DOHH2 (cell line): Measurements from ENCODE around the gene RAD51.

Experiments
- H3F3A ChIP-seq: fragments of 200-600 bp; sonication (generic), shearing (Covaris generic); 2 replicates; pipeline ENCODE4 v1.6.0; 2016; ENCODE audit warnings: antibody characterized with exemption, mild to moderate bottlenecking; ENCODE audit not compliant: control insufficient read depth, insufficient read depth
- H3K27ac ChIP-seq: fragments of 200-600 bp; sonication (generic); 2 replicates; pipeline ENCODE4 v1.5.1; 2014; ENCODE audit warnings: low read depth, mild to moderate bottlenecking, low read length, moderate library complexity
- H3K27me3 ChIP-seq: fragments of 200-600 bp; sonication (generic); 2 replicates; pipeline ENCODE4 v1.6.1; 2014; ENCODE audit warnings: mild to moderate bottlenecking, low read length, mixed read lengths; ENCODE audit not compliant: control insufficient read depth
- H3K36me3 ChIP-seq: fragments of 200-600 bp; sonication (generic); 2 replicates; pipeline ENCODE4 v1.6.1; 2014; ENCODE audit warnings: mild to moderate bottlenecking, low read length, moderate library complexity, mixed read lengths; ENCODE audit not compliant: control insufficient read depth
- H3K4me1 ChIP-seq: fragments of 200-600 bp; sonication (generic); 2 replicates; pipeline ENCODE4 v1.6.1; 2014; ENCODE audit warnings: mild to moderate bottlenecking, low read length, mixed read lengths; ENCODE audit not compliant: control insufficient read depth
- H3K4me2 ChIP-seq: fragments of 200-600 bp; sonication (generic); 2 replicates; pipeline ENCODE4 v1.6.0; 2014; ENCODE audit warnings: mild to moderate bottlenecking, low read length, moderate library complexity
- H3K4me3 ChIP-seq: fragments of 200-600 bp; sonication (generic); 2 replicates; pipeline ENCODE4 v1.5.1; 2014; ENCODE audit warnings: mild to moderate bottlenecking, low read length, mixed read lengths
- H3K79me2 ChIP-seq: fragments of 200-600 bp; sonication (generic); 2 replicates; pipeline ENCODE4 v1.6.1; 2014; ENCODE audit warnings: mild to moderate bottlenecking, low read length, mixed read lengths; ENCODE audit not compliant: control insufficient read depth
- H3K9me2 ChIP-seq: fragments of 200-600 bp; sonication (generic); replicated peaks from 2 replicates; pipeline ENCODE4 v1.6.1; 2014; ENCODE audit warnings: mild to moderate bottlenecking, low read length, mixed read lengths; ENCODE audit not compliant: control insufficient read depth
- H3K9me3 ChIP-seq: fragments of 200-600 bp; sonication (generic); 2 replicates; pipeline ENCODE4 v1.6.1; 2014; ENCODE audit warnings: antibody characterized with exemption, low read length, mixed read lengths; ENCODE audit not compliant: control insufficient read depth, insufficient read depth
- H4K20me1 ChIP-seq: fragments of 200-600 bp; sonication (generic); 2 replicates; pipeline ENCODE4 v1.6.0; 2014; ENCODE audit warnings: low read depth, mild to moderate bottlenecking, antibody characterized with exemption, low read length, moderate library complexity; ENCODE audit not compliant: control insufficient read depth, insufficient read depth
- EZH2phosphoT487 ChIP-seq: fragments of 200-600 bp; sonication (generic); IDR thresholded peaks from 2 replicates; pipeline ENCODE4 v1.6.1; 2017; ENCODE audit warnings: borderline replicate concordance, mild to moderate bottlenecking, antibody characterized with exemption, low read length, moderate library complexity, mixed read lengths
- TF ChIP-seq, protein P1 (sequence below): fragments of 200-600 bp; sonication (generic); IDR thresholded peaks from one replicate; pipeline ENCODE4 v1.5.1; 2014; ENCODE audit warnings: antibody characterized with exemption, mild to moderate bottlenecking, low read depth, low read length; ENCODE audit not compliant: poor library complexity, severe bottlenecking

The RAD51 gene

DNA sequence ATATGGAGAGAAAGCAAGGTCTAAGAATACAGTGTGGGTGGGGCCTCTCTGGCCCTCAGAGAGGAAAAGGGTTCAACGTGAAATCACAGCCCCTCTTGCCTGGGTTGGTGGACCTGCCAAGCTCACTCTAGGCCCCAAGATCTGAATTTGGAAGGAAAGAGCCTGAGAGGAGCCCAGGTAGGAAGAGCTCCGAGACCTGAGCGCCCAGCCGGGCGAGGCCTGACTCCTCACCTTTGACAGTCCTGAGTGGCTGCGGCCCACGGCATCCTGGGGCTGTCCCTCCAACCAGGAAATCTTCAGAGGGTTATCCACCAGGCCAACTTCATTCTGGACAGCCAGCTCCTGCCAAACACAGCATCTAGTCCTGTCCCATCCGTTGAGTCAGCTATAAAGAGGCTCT lies 78.5 kb downstream of the RAD51 start:
- H3K4me2 ChIP-seq = no peak overlapping the region
- H3K36me3 ChIP-seq = peaks cover 45% of the 10 kb centered on the region
- peaks cover 19% of the 10 kb centered on the region for H3F3A ChIP-seq
- TF ChIP-seq, protein P1, sequence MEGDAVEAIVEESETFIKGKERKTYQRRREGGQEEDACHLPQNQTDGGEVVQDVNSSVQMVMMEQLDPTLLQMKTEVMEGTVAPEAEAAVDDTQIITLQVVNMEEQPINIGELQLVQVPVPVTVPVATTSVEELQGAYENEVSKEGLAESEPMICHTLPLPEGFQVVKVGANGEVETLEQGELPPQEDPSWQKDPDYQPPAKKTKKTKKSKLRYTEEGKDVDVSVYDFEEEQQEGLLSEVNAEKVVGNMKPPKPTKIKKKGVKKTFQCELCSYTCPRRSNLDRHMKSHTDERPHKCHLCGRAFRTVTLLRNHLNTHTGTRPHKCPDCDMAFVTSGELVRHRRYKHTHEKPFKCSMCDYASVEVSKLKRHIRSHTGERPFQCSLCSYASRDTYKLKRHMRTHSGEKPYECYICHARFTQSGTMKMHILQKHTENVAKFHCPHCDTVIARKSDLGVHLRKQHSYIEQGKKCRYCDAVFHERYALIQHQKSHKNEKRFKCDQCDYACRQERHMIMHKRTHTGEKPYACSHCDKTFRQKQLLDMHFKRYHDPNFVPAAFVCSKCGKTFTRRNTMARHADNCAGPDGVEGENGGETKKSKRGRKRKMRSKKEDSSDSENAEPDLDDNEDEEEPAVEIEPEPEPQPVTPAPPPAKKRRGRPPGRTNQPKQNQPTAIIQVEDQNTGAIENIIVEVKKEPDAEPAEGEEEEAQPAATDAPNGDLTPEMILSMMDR = no peak
- no peak for TF ChIP-seq EZH2phosphoT487
- H3K9me2 ChIP-seq = no peaks in the 10 kb centered on the region
- no peaks in the 10 kb centered on the region for H4K20me1 ChIP-seq
- no peaks in the 10 kb centered on the region for H3K27me3 ChIP-seq
- no peaks in the 10 kb centered on the region for H3K79me2 ChIP-seq
- peaks cover 43% of the 10 kb centered on the region for H3K4me1 ChIP-seq
- H3K4me3 ChIP-seq = no peak overlapping the region
- no peaks in the 10 kb centered on the region for H3K9me3 ChIP-seq
- no peak overlapping the region for H3K27ac ChIP-seq

DNA sequence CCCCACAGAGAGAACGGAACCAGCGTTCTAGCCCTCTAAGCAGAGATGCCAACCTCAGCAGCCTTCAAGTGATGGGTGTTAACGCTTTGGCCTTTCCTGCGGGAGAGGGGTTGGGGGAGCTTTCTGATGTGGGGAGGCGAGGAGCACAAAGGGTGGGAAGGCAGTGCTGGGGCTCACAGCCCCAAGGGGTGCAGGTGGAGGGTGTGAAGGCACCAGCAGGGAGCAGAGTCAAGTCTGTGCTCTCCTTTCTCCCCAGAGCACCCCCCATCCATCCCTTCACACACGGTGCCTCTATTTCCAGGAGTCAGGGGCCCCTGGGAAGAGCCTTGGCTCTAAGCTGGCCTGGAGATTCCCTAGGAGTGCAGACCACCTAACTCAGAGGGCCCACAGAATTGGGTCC lies 78.9 kb downstream of the RAD51 start:
- H3K27me3 ChIP-seq = no peaks in the 10 kb centered on the region
- H3K9me2 ChIP-seq = no peaks in the 10 kb centered on the region
- H3F3A ChIP-seq = peaks cover 16% of the 10 kb centered on the region
- H4K20me1 ChIP-seq = no peaks in the 10 kb centered on the region
- H3K4me1 ChIP-seq = peaks cover 39% of the 10 kb centered on the region
- no peaks in the 10 kb centered on the region for H3K79me2 ChIP-seq
- H3K4me2 ChIP-seq = no peak overlapping the region
- H3K9me3 ChIP-seq = no peaks in the 10 kb centered on the region
- H3K36me3 ChIP-seq = peaks cover 45% of the 10 kb centered on the region
- no peak for TF ChIP-seq EZH2phosphoT487
- TF ChIP-seq, protein P1 = no peak
- no peak overlapping the region for H3K27ac ChIP-seq
- no peak overlapping the region for H3K4me3 ChIP-seq

DNA sequence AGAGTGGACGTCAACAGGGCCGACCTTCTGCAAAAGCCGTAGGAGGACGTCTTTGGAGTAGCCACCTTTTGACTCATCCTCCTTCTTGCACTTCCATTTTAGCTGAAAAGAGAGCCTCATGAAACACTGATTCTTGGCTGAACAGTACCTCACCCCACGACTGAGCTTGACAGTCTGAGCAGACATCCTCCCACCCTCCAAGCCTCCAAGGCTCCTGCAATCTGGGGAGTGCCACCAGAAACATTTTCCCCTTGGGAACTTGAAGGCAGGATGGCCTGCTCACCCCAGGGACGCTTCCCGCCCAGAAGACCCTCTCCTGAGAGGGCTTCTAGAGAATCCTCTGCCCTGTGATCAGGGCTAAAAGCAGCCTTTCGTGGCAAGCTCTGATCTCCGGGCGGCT lies 80.0 kb downstream of the RAD51 start:
- Histone ChIP-seq H3K27me3 (no peaks in the 10 kb centered on the region), H3K9me3 (no peaks in the 10 kb centered on the region), H3K27ac (no peak overlapping the region), H4K20me1 (no peaks in the 10 kb centered on the region), H3K9me2 (no peaks in the 10 kb centered on the region), H3K4me1 (peaks cover 28% of the 10 kb centered on the region), H3F3A (peaks cover 9% of the 10 kb centered on the region), H3K79me2 (no peaks in the 10 kb centered on the region), H3K36me3 (peaks cover 50% of the 10 kb centered on the region), H3K4me2 (no peak overlapping the region), H3K4me3 (no peak overlapping the region)
- TF ChIP-seq EZH2phosphoT487 = no peak
- TF ChIP-seq, protein P1 = no peak
